Stimulated activated memory B cell treated with anti-CD40 and anti-IgM and Interleukin-4, amounts not matched to agents 10 μg/mL and 1 μg/mL and 100 μg/mL, for 72 hours (primary cell): ENCODE results near the gene CYP3A7.
"Not testable (repeated sequence)": the region's sequence is repeated elsewhere in the genome, so short reads cannot be mapped to it uniquely, and the experiment has no call there.

Experiments used
- ATAC-seq: fragments of 150-1000 bp; cut with Tn5 transposase; 2 replicates; pipeline ENCODE4 v1.10.0; 2021
- H3K27ac Mint-ChIP-seq: one replicate; pipeline ENCODE4 v1.8.0; 2022; ENCODE audit warnings: mild to moderate bottlenecking, mixed read lengths
- H3K27me3 Mint-ChIP-seq: one replicate; pipeline ENCODE4 v1.8.0; 2022; ENCODE audit warnings: mixed read lengths
- H3K36me3 Mint-ChIP-seq: one replicate; pipeline ENCODE4 v1.8.0; 2022; ENCODE audit warnings: mixed read lengths
- H3K4me1 Mint-ChIP-seq: one replicate; pipeline ENCODE4 v1.8.0; 2022; ENCODE audit warnings: mixed read lengths
- H3K4me3 Mint-ChIP-seq: one replicate; pipeline ENCODE4 v1.8.0; 2022; ENCODE audit warnings: mild to moderate bottlenecking, moderate library complexity, mixed read lengths
- H3K9me3 Mint-ChIP-seq: one replicate; pipeline ENCODE4 v1.8.0; 2022; ENCODE audit warnings: mixed read lengths

CYP3A7 gene

DNA sequence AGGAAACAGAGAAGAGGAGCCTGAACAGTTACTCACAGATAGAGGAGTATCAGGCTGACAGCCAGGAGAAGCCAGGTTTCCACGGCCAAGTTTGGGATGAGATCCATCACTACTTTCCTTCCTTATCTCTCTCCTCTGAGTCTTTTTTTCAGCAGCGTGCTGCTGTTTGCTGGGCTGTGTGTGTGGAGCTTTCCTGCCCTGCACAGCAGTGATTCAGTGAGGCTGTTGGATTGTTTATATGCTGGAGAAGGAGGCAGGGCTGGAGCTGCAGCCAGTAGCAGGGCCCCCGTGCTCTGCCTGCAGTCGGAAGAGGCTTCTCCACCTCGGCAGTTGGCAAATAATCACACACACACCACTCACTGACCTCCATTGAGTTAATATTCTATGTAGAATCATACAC is at the start of gene CYP3A7:
Gene CYP3A7 (minus strand): TSS at position 210 of the 400 bp plus-strand sequence. CDS start 103 bp downstream, at position 107.
- Mint-ChIP-seq H3K4me3 (no peak within 1 kb of the TSS), H3K36me3 (peaks cover 6% of the 10 kb centered on the region), H3K27me3 (no peaks in the 10 kb centered on the region), H3K4me1 (no peaks in the 10 kb centered on the region), H3K27ac (no peak within 1 kb of the TSS), H3K9me3 (no peaks in the 10 kb centered on the region)
- no peak for ATAC-seq

DNA sequence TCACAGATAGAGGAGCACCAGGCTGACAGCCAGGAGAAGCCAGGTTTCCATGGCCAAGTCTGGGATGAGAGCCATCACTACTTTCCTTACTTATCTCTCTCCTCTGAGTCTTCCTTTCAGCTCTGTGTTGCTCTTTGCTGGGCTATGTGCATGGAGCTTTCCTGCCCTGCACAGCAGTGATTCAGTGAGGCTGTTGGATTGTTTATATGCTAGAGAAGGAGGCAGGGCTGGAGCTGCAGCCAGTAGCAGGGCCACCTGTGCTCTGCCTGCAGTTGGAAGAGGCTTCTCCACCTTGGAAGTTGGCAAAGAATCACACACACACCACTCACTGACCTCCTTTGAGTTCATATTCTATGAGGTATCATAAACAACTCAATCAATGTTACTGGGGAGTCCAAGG is 49.0 kb upstream of the CYP3A7 start, which contains the start of gene CYP3A4:
Gene CYP3A4 (minus strand): TSS at position 178 of the 400 bp plus-strand sequence. CDS start 103 bp downstream, at position 75.
- Mint-ChIP-seq H3K27ac (no peak within 1 kb of the TSS), H3K36me3 (no peaks in the 10 kb centered on the region), H3K27me3 (peaks cover 48% of the 10 kb centered on the region), H3K4me3 (no peak within 1 kb of the TSS), H3K4me1 (no peaks in the 10 kb centered on the region), H3K9me3 (no peaks in the 10 kb centered on the region)
- ATAC-seq, result no peak

DNA sequence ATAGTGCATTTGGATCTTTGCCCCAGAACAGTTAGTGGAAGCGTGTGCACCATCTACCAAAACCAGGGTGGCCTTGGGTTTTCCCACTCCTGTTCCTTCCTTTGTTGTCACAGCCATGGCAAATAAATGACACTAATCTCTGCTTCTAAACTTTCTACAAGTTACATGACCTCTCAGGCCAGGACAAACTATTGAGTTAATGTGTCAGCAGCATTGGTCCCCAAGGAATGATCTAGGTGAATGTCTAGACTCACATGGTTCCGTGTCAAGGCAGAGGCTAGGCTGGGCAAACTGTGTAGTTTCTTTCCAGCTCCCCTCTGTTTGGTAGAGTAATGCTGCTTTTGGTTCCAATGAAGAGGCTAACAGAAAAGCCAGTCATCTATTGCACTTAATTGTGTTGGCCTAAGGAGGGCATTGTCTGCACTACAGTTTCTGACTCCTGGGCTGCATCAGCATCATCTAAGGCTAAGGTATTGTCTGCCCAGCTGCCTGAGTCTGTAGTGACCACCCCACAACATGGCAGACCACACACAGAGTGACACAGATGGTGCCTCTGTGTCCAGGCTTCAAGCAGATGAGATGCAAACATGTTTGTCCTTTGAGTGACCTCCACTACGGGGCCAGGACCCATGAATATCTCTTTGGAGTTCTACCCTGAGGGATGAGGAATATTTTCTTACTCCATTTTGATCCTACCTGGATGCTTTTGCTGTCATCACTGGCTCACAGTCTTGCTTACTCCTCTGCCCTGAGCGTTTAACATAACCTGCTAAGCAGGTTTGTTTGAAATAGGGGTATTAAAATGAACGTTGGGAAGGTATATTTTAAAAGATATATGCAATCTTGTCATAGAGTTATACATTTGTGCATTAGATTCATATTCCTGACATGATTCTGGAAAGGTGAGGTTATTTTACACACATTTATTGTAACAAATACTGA is 47.3 kb upstream of the CYP3A7 start:
- Mint-ChIP-seq H3K27ac (no peak overlapping the region), H3K4me3 (no peak overlapping the region), H3K27me3 (peaks cover 39% of the 10 kb centered on the region), H3K36me3 (no peaks in the 10 kb centered on the region), H3K4me1 (no peaks in the 10 kb centered on the region), H3K9me3 (no peaks in the 10 kb centered on the region)
- ATAC-seq, result no peak

DNA sequence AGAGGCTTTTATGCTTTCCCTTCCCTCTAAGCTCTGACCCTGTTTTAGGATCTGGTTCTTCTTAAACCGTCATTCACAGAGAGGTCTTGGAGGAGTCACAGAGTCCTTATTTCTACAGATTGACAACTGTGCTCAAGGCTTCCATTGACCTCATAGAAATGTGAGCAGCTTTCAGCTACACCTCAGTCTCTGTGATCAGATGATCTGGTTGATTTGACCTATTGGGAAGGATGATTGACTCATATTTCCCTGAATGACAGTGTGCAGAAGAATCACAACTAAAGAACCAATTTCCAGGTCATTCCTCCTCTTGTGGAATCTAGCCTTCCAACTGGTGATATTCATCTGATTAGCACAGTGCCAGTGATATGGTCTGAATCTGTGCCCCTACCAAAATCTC is 45.6 kb upstream of the CYP3A7 start:
- no peak for ATAC-seq
- H3K27ac Mint-ChIP-seq, result no peak overlapping the region
- no peak overlapping the region for H3K4me3 Mint-ChIP-seq
- peaks cover 42% of the 10 kb centered on the region for H3K27me3 Mint-ChIP-seq
- no peaks in the 10 kb centered on the region for H3K36me3 Mint-ChIP-seq
- no peaks in the 10 kb centered on the region for H3K4me1 Mint-ChIP-seq
- H3K9me3 Mint-ChIP-seq, result no peaks in the 10 kb centered on the region

DNA sequence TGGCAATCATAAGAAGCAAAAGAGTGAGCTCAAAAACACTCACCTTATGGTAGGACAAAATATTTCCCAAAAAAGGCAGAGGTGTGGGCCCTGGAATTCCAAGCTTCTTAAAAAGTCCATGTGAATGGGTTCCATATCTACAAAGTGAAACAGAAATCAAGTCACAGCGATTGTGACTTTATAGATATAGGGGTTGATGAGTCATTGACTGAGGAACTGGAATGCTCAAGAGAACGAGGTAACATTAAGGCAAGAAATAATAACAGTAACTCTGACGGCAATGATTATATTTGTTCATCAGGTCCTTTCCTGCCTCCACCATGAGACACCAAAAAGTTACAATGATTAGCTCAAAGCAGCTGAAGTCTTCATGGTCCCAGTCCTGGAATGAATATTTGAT is 45.0 kb upstream of the CYP3A7 start:
- H3K27me3 Mint-ChIP-seq, result peaks cover 42% of the 10 kb centered on the region
- no peaks in the 10 kb centered on the region for H3K9me3 Mint-ChIP-seq
- no peak overlapping the region for H3K4me3 Mint-ChIP-seq
- H3K27ac Mint-ChIP-seq, result no peak overlapping the region
- no peaks in the 10 kb centered on the region for H3K4me1 Mint-ChIP-seq
- ATAC-seq, result no peak
- no peaks in the 10 kb centered on the region for H3K36me3 Mint-ChIP-seq

DNA sequence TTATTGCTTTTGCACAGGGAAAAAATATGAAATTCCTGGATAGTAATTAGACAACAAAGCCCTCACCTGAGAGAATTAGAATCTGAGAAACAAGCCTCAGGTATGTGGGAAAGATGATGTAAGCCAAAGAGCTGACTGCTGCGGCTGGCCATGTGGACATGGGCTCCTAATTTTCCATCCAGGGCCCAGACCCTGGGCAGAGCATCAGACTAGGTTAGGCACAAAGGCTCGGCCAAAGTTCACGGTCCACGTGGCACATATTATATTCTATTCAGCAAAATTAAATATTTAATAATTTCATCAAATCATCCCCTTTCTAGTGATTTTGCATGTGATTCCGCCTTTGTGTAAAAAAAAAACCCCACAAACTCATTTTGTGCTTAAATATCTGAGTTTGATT is 43.9 kb upstream of the CYP3A7 start:
- Mint-ChIP-seq H3K36me3 (no peaks in the 10 kb centered on the region), H3K9me3 (no peaks in the 10 kb centered on the region), H3K4me3 (no peak overlapping the region), H3K4me1 (no peaks in the 10 kb centered on the region), H3K27ac (no peak overlapping the region), H3K27me3 (peaks cover 42% of the 10 kb centered on the region)
- no peak for ATAC-seq

DNA sequence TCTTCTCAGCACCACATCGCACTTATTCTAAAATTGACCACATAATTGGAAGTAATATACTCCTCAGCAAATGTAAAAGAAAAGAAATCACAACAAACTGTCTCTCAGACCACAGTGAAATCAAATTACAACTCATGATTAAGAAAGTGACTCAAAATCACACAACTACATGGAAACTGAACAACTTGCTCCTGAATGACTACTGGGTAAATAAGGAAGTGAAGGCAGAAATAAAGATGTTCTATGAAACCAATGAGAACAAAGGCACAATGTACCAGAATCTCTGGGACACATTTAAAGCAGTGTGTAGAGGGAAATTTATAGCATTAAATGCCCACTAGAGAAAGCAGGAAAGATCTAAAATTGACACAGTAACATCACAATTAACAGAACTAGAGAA is 38.4 kb upstream of the CYP3A7 start:
- not testable (repeated sequence) for H3K4me3 Mint-ChIP-seq, ATAC-seq, H3K9me3 Mint-ChIP-seq, H3K4me1 Mint-ChIP-seq, H3K27ac Mint-ChIP-seq, H3K36me3 Mint-ChIP-seq
- H3K27me3 Mint-ChIP-seq, result peaks cover 75% of the 10 kb centered on the region

DNA sequence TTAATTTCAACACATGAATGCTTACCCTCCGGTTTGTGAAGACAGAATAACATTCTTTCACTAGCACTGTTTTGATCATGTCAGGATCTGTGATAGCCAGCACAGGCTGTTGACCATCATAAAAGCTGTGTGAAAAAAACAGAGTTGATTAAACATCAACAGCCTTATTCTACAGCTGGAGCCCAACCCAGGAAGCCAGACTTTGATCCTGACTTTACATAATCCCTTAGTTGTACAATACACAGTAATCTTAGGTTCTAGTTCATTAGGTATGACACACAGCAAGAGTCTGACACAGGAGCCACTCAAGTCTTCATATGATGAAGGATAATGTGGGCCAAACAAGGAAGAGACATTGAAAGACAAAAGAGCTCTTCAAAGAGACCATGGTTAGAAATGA is 37.6 kb upstream of the CYP3A7 start:
- ATAC-seq, result no peak
- Mint-ChIP-seq H3K36me3 (no peaks in the 10 kb centered on the region), H3K9me3 (peaks cover 7% of the 10 kb centered on the region), H3K27me3 (peaks cover 82% of the 10 kb centered on the region), H3K4me3 (no peak overlapping the region), H3K27ac (no peak overlapping the region), H3K4me1 (peaks cover 11% of the 10 kb centered on the region)

DNA sequence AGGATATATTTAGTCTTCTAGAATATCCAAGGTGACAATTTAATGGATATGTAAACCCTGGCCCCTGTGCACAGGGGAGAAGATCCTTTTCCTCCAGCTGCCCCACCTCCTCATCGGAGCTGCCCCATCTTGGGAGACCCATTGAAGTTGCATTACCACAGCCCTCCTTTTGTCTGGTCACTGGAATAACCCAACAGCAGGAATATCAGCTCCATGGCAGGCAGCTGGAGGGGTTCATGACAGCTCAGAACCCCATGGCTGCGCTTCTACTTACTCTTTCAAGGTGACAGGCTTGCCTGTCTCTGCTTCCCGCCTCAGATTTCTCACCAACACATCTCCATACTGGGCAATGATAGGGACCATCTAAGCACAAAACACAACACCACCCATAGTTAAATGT is 34.5 kb upstream of the CYP3A7 start:
- H3K27me3 Mint-ChIP-seq, result peaks cover 94% of the 10 kb centered on the region
- not testable (repeated sequence) for ATAC-seq, H3K36me3 Mint-ChIP-seq, H3K4me3 Mint-ChIP-seq, H3K9me3 Mint-ChIP-seq, H3K27ac Mint-ChIP-seq
- H3K4me1 Mint-ChIP-seq, result peaks cover 18% of the 10 kb centered on the region

DNA sequence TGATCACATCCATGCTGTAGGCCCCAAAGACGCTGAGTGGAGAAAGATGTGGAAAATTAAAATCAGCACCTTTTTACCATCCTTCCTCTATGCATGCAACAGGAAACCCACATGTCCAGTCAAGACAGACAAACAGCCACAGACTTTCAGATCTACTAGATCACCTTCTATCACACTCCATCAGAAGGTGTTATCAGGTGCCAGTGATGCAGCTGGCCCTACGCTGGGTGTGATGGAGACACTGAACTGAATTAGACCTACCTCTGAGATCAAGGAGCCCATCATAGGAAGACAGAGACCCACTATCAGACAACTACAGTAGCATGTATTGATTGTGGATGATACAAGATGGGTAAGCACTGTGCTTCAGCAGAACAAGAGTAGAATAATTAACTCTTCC is 33.5 kb upstream of the CYP3A7 start:
- Mint-ChIP-seq H3K27me3 (peaks cover 94% of the 10 kb centered on the region), H3K9me3 (peaks cover 7% of the 10 kb centered on the region), H3K4me1 (peaks cover 18% of the 10 kb centered on the region), H3K36me3 (no peaks in the 10 kb centered on the region), H3K4me3 (no peak overlapping the region), H3K27ac (no peak overlapping the region)
- ATAC-seq, result no peak

DNA sequence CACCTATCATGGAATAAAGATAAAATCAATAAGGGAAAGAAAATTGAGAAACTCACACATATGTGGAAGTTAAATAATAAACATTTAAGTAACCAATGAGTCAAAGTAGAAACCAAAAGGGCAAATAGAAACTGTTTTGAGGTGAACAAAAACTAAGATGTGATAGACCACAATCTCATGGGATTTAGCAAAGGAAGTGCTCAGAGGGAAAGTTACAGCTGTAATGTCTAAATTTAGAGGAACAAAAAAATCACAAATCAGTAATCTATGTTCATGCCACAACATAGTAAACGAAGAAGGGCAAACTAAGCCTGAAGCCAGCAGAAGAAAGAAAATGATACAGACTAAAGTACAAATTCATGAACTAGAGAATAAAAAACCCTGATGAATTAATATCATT is 32.7 kb upstream of the CYP3A7 start:
- peaks cover 94% of the 10 kb centered on the region for H3K27me3 Mint-ChIP-seq
- no peak overlapping the region for H3K27ac Mint-ChIP-seq
- H3K9me3 Mint-ChIP-seq, result peaks cover 7% of the 10 kb centered on the region
- no peak overlapping the region for H3K4me3 Mint-ChIP-seq
- peaks cover 18% of the 10 kb centered on the region for H3K4me1 Mint-ChIP-seq
- H3K36me3 Mint-ChIP-seq, result no peaks in the 10 kb centered on the region
- peak; percentile 83 for ATAC-seq

DNA sequence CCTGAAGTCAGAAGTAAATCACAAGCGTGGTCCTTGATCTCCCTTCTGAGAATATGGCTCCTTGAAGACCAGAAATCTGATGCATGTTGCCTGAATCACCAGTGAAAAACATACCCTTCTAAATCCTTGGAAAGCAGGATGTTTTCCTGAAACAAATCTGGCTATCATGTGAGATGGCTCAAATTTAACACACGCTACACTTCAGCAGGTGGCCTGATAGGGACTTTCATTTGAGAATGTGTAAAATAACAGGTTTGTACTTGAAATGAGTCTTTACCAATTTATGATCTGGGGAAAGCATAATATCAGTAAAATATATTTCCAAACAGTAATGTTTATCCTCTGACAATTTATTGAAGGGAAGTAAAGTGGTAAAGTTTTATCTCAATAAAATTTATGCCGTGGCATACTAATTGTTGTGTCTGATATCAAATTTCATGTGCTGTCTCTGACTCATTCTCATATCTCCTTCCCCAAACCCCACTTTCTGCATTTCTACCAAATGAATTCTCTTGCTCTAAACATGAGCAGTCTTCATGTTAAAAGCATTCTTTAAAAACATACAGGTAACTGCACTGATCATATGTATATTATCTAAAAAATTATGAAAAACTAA is 31.6 kb upstream of the CYP3A7 start:
- H3K27ac Mint-ChIP-seq, result no peak overlapping the region
- no peak overlapping the region for H3K4me3 Mint-ChIP-seq
- H3K36me3 Mint-ChIP-seq, result no peaks in the 10 kb centered on the region
- no peak for ATAC-seq
- H3K27me3 Mint-ChIP-seq, result peaks cover 97% of the 10 kb centered on the region
- peaks cover 18% of the 10 kb centered on the region for H3K4me1 Mint-ChIP-seq
- peaks cover 6% of the 10 kb centered on the region for H3K9me3 Mint-ChIP-seq

DNA sequence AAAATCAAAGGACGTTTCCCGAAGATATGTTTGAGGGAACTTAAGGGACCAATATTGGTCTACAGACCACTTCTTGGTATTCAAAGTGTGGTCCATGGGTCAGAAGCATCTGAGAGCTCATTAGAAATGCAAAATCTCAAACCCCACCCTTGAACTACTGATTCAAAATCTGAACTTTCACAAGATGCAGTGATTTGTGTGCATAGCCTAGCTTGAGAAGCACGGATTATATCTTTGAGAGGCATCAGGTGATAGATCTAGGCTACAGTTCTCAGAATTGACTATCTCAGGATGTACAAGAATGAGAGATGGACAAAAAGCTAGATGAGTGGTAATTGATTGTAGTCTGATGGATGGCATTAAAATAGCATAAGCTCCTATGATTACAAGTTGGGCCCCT is 29.5 kb upstream of the CYP3A7 start:
- H3K27ac Mint-ChIP-seq, result no peak overlapping the region
- peaks cover 18% of the 10 kb centered on the region for H3K4me1 Mint-ChIP-seq
- no peak overlapping the region for H3K4me3 Mint-ChIP-seq
- no peaks in the 10 kb centered on the region for H3K9me3 Mint-ChIP-seq
- ATAC-seq, result no peak
- no peaks in the 10 kb centered on the region for H3K36me3 Mint-ChIP-seq
- peaks cover 91% of the 10 kb centered on the region for H3K27me3 Mint-ChIP-seq

DNA sequence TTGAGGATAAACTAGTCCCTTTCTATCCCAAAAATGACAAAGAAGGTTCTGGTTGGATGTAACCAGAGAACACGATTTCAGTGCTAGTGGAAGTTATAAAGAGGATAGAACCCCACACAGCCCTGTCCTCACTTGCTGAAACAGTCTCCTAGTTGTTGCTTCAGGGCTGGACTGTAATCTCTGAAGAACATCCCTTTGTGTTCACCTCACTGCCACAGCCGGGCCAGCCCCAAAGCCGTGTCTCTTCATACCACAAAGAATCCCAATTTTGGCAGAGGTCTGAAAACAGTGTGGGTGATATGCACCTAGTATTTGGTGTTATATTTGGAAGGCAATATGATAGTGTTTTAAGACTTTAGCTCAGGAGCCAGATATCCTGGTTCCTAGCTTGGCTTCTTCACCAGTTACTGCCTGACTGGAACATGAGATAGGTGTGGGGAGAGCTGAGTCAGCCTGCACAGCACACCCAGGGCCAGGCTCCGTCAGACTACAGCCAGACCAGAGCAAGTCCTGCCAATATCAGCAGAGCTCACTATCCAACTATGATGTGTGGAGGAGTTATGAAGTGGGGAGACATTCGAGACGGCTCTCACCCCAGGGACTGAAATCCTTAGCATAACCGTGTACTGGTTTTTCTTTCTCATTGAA is 27.8 kb upstream of the CYP3A7 start:
- peaks cover 9% of the 10 kb centered on the region for H3K4me1 Mint-ChIP-seq
- H3K9me3 Mint-ChIP-seq, result no peaks in the 10 kb centered on the region
- H3K27me3 Mint-ChIP-seq, result peaks cover 92% of the 10 kb centered on the region
- no peaks in the 10 kb centered on the region for H3K36me3 Mint-ChIP-seq
- H3K27ac Mint-ChIP-seq, result no peak overlapping the region
- no peak overlapping the region for H3K4me3 Mint-ChIP-seq
- ATAC-seq, result no peak

DNA sequence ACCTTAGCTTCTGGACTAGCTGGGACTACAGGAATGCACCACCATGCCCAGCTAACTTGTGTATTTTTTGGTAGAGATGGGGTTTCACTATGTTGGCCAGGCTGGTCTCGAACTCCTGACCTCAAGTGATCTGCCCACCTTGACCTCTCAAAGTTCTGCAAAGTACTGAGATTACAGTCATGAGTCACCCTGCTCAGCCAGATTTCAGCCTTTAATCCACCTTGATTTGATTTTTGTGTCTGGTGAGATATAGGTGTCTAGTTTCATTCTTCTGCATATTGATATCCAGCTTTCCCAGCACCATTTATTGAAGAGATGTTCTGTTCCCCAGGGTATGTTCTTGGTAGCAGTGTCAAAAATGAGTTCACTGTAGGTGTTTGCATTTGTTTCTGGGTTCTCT is 20.1 kb upstream of the CYP3A7 start:
- Mint-ChIP-seq H3K9me3 (no peaks in the 10 kb centered on the region), H3K36me3 (no peaks in the 10 kb centered on the region), H3K4me3 (no peak overlapping the region), H3K4me1 (no peaks in the 10 kb centered on the region), H3K27me3 (peaks cover 69% of the 10 kb centered on the region), H3K27ac (no peak overlapping the region)
- no peak for ATAC-seq
